Measurements from ENCODE around the gene LANCL2.

LANCL2 gene

DNA sequence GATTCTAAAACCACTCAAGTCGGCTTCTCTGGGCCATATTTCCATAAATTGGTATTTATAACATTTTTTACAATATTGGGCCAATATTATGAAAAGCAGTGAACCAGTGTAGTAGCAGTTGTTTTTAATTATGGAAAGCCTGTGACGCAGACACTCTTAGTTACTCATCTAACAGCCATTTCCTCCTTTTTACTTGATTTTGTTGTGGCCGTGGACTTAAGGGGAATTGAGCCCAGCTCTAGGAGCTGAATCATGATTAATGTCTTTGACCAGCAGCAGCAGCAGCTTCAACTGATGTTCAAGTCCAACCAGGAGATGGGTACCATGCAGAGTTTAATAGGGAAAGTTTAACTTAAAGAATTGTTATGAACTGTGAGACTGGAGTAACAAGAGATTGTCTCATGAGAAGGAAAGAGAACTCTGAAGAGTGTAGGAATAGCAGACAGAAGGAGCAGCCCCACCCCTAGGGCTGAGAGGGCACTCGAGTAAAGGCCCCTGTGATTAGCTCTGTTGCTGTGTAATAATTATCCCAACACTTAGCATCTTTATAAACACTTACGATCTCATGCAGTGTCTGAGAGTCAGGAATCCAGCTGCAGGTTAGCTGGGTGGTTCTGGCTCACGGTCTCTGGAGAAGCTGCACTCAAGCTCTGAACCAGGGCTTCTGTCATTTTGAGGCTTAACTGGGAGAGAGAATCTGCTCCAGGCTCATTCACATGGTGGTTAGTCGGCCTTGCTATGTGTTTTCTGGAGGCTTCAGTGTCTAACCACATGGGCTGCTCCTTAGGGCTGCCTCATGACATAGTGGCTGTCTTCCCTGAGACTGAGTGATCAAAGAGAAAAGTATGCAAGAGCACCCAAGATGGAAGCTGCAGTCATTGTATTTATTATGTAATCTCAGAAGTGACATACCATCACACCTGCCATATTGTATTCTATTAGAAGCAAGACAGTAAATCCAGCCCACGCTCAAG, 4.6 kb downstream of the LANCL2 start:
- Histone ChIP-seq H2BK120ac (ENCODE audit: low read depth, low read length) (no peak overlapping the region), H4K8ac (ENCODE audit: low read depth, low read length) (no peak overlapping the region), H2BK5ac (ENCODE audit: low read length) (no peak overlapping the region), H2BK15ac (ENCODE audit: low read length) (no peak overlapping the region), H3K79me1 (ENCODE audit: low read depth, low read length) (peaks cover 5% of the 10 kb centered on the region), H3K18ac (ENCODE audit: low read length) (no peak overlapping the region), H3K14ac (ENCODE audit: low read length) (no peak overlapping the region), H3K36me3 (replicated peaks in 1 of 2; ENCODE audit: control insufficient read depth in 2 of 2, insufficient read depth in 2 of 2, low read length in 2 of 2) (peaks cover 0 to 9% of the 10 kb centered on the region in 2 donors), H3K27ac (replicated peaks; ENCODE audit: low read length) (no peak overlapping the region), H3K4me2 (ENCODE audit: insufficient read depth, low read length, poor library complexity, severe bottlenecking) (no peak overlapping the region), H3K4me3 (ENCODE audit: low read length in 2 of 2) (no peak overlapping the region), H4K91ac (ENCODE audit: low read depth, low read length, poor library complexity) (no peak overlapping the region), H2BK12ac (ENCODE audit: low read length) (no peak overlapping the region), H2AFZ (ENCODE audit: low read length) (no peak overlapping the region), H3K27me3 (ENCODE audit: control insufficient read depth in 3 of 3, insufficient read depth in 3 of 3, low read depth in 1 of 3, low read length in 3 of 3) (no peaks in the 10 kb centered on the region), H2AK5ac (ENCODE audit: low read depth, low read length) (no peak overlapping the region), H3K9ac (ENCODE audit: low read depth, low read length, poor library complexity) (no peak overlapping the region), H3K4ac (ENCODE audit: low read length) (no peak overlapping the region), H3K9me3 (replicated peaks in 1 of 2; ENCODE audit: control insufficient read depth in 2 of 2, insufficient read depth in 1 of 2, low read depth in 1 of 2, low read length in 2 of 2) (no peaks in the 10 kb centered on the region), H3K23ac (ENCODE audit: low read depth, low read length, poor library complexity) (no peak overlapping the region), H3K4me1 (ENCODE audit: control insufficient read depth in 2 of 2, insufficient read depth in 1 of 2, low read depth in 1 of 2, low read length in 2 of 2) (peaks cover 3 to 5% of the 10 kb centered on the region in 2 donors)
- DNase-seq (ENCODE audit: low spot score): no peak
- no CpG with 5 or more reads among the region's 8 CpGs for WGBS, 2 donors (ENCODE audit: extremely low coverage in 2 of 2, insufficient read length in 2 of 2, insufficient replicate concordance in 1 of 2)

- Histone ChIP-seq H3K14ac (ENCODE audit: low read length) (no peak overlapping the region), H3K23ac (ENCODE audit: low read depth, low read length, poor library complexity) (no peak overlapping the region), H3K18ac (ENCODE audit: low read length) (no peak overlapping the region), H3K4me2 (ENCODE audit: insufficient read depth, low read length, poor library complexity, severe bottlenecking) (no peak overlapping the region), H2AK5ac (ENCODE audit: low read depth, low read length) (no peak overlapping the region), H3K79me1 (ENCODE audit: low read depth, low read length) (no peaks in the 10 kb centered on the region), H4K91ac (ENCODE audit: low read depth, low read length, poor library complexity) (no peak overlapping the region), H2BK15ac (ENCODE audit: low read length) (no peak overlapping the region), H3K36me3 (replicated peaks in 1 of 2; ENCODE audit: control insufficient read depth in 2 of 2, insufficient read depth in 2 of 2, low read length in 2 of 2) (no peaks in the 10 kb centered on the region), H4K8ac (ENCODE audit: low read depth, low read length) (no peak overlapping the region), H3K27ac (replicated peaks; ENCODE audit: low read length) (no peak overlapping the region), H3K4me1 (ENCODE audit: control insufficient read depth in 2 of 2, insufficient read depth in 1 of 2, low read depth in 1 of 2, low read length in 2 of 2) (no peaks in the 10 kb centered on the region), H3K4ac (ENCODE audit: low read length) (no peak overlapping the region), H3K27me3 (ENCODE audit: control insufficient read depth in 3 of 3, insufficient read depth in 3 of 3, low read depth in 1 of 3, low read length in 3 of 3) (no peaks in the 10 kb centered on the region), H3K9ac (ENCODE audit: low read depth, low read length, poor library complexity) (no peak overlapping the region), H3K4me3 (ENCODE audit: low read length in 2 of 2) (no peak overlapping the region), H2BK12ac (ENCODE audit: low read length) (no peak overlapping the region), H3K9me3 (replicated peaks in 1 of 2; ENCODE audit: control insufficient read depth in 2 of 2, insufficient read depth in 1 of 2, low read depth in 1 of 2, low read length in 2 of 2) (no peaks in the 10 kb centered on the region), H2BK120ac (ENCODE audit: low read depth, low read length) (no peak overlapping the region), H2BK5ac (ENCODE audit: low read length) (no peak overlapping the region), H2AFZ (ENCODE audit: low read length) (no peak overlapping the region)
- no CpG with 5 or more reads among the region's 2 CpGs for WGBS, 2 donors (ENCODE audit: extremely low coverage in 2 of 2, insufficient read length in 2 of 2, insufficient replicate concordance in 1 of 2)
- DNase-seq (ENCODE audit: low spot score): no peak
Measured at GRCh38 chr7:55374213-55374612, 9.1 kb downstream of the LANCL2 start.

- Histone ChIP-seq H3K18ac (ENCODE audit: low read length) (no peak overlapping the region), H2BK15ac (ENCODE audit: low read length) (no peak overlapping the region), H4K91ac (ENCODE audit: low read depth, low read length, poor library complexity) (no peak overlapping the region), H3K9ac (ENCODE audit: low read depth, low read length, poor library complexity) (no peak overlapping the region), H3K9me3 (replicated peaks in 1 of 2; ENCODE audit: control insufficient read depth in 2 of 2, insufficient read depth in 1 of 2, low read depth in 1 of 2, low read length in 2 of 2) (no peaks in the 10 kb centered on the region), H3K4ac (ENCODE audit: low read length) (no peak overlapping the region), H3K79me1 (ENCODE audit: low read depth, low read length) (no peaks in the 10 kb centered on the region), H2AK5ac (ENCODE audit: low read depth, low read length) (no peak overlapping the region), H2BK12ac (ENCODE audit: low read length) (no peak overlapping the region), H3K27ac (replicated peaks; ENCODE audit: low read length) (no peak overlapping the region), H3K4me3 (ENCODE audit: low read length in 2 of 2) (no peak overlapping the region), H3K36me3 (replicated peaks in 1 of 2; ENCODE audit: control insufficient read depth in 2 of 2, insufficient read depth in 2 of 2, low read length in 2 of 2) (no peaks in the 10 kb centered on the region), H3K14ac (ENCODE audit: low read length) (no peak overlapping the region), H4K8ac (ENCODE audit: low read depth, low read length) (no peak overlapping the region), H2AFZ (ENCODE audit: low read length) (no peak overlapping the region), H2BK120ac (ENCODE audit: low read depth, low read length) (no peak overlapping the region), H3K4me1 (ENCODE audit: control insufficient read depth in 2 of 2, insufficient read depth in 1 of 2, low read depth in 1 of 2, low read length in 2 of 2) (no peaks in the 10 kb centered on the region), H3K4me2 (ENCODE audit: insufficient read depth, low read length, poor library complexity, severe bottlenecking) (no peak overlapping the region), H3K27me3 (ENCODE audit: control insufficient read depth in 3 of 3, insufficient read depth in 3 of 3, low read depth in 1 of 3, low read length in 3 of 3) (no peaks in the 10 kb centered on the region), H3K23ac (ENCODE audit: low read depth, low read length, poor library complexity) (no peak overlapping the region), H2BK5ac (ENCODE audit: low read length) (no peak overlapping the region)
- no CpG with 5 or more reads among the region's 4 CpGs for WGBS, 2 donors (ENCODE audit: extremely low coverage in 2 of 2, insufficient read length in 2 of 2, insufficient replicate concordance in 1 of 2)
- DNase-seq (ENCODE audit: low spot score): no peak
Measured at GRCh38 chr7:55375237-55375636, 10.1 kb downstream of the LANCL2 start.

DNA sequence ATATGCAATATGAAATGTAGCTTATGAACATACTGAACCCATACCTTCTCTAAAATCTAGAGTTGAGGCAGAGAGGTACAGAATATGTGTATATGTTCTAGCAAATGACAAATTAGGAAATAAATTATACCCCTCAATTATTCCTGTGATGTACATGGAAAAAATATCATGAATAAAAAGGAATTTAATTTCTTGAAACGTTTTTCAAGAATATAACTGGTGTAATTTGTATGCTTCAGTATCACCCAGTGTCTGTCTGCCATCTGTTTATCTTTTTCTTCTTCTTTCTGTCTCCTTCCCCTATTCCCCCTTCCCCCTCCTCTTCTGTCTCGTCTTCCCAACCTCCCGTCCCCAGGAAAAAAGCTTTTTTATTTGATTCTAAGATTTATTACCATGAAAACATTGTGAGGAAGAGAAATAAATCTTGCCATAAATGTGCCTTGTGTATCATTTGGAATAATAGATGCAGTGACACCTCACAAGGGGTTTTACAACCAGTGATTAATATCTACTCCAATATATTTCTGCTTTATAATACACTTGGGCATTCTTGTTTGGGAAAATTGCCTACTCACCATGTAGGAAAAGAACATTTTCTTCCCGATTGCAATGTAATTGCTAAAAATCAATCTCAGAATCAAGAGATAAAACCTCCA, 12.2 kb downstream of the LANCL2 start:
- H2AK5ac ChIP-seq (ENCODE audit: low read depth, low read length): no peak overlapping the region
- no peak overlapping the region for H3K14ac ChIP-seq (ENCODE audit: low read length)
- H3K18ac ChIP-seq (ENCODE audit: low read length): no peak overlapping the region
- WGBS, 2 donors (ENCODE audit: extremely low coverage in 2 of 2, insufficient read length in 2 of 2, insufficient replicate concordance in 1 of 2): no CpG with 5 or more reads among the region's 4 CpGs
- H2BK5ac ChIP-seq (ENCODE audit: low read length): no peak overlapping the region
- no peaks in the 10 kb centered on the region for H3K79me1 ChIP-seq (ENCODE audit: low read depth, low read length)
- no peak overlapping the region for H3K4me3 ChIP-seq (ENCODE audit: low read length in 2 of 2)
- no peak overlapping the region for H2BK15ac ChIP-seq (ENCODE audit: low read length)
- H2BK12ac ChIP-seq (ENCODE audit: low read length): no peak overlapping the region
- no peaks in the 10 kb centered on the region for H3K4me1 ChIP-seq (ENCODE audit: control insufficient read depth in 2 of 2, insufficient read depth in 1 of 2, low read depth in 1 of 2, low read length in 2 of 2)
- H4K8ac ChIP-seq (ENCODE audit: low read depth, low read length): no peak overlapping the region
- DNase-seq (ENCODE audit: low spot score): no peak
- H2AFZ ChIP-seq (ENCODE audit: low read length): no peak overlapping the region
- H3K36me3 ChIP-seq (replicated peaks in 1 of 2; ENCODE audit: control insufficient read depth in 2 of 2, insufficient read depth in 2 of 2, low read length in 2 of 2): no peaks in the 10 kb centered on the region
- no peak overlapping the region for H3K9ac ChIP-seq (ENCODE audit: low read depth, low read length, poor library complexity)
- H3K23ac ChIP-seq (ENCODE audit: low read depth, low read length, poor library complexity): no peak overlapping the region
- H2BK120ac ChIP-seq (ENCODE audit: low read depth, low read length): no peak overlapping the region
- H3K27me3 ChIP-seq (ENCODE audit: control insufficient read depth in 3 of 3, insufficient read depth in 3 of 3, low read depth in 1 of 3, low read length in 3 of 3): no peaks in the 10 kb centered on the region
- H3K4me2 ChIP-seq (ENCODE audit: insufficient read depth, low read length, poor library complexity, severe bottlenecking): no peak overlapping the region
- H3K4ac ChIP-seq (ENCODE audit: low read length): no peak overlapping the region
- no peaks in the 10 kb centered on the region for H3K9me3 ChIP-seq (replicated peaks in 1 of 2; ENCODE audit: control insufficient read depth in 2 of 2, insufficient read depth in 1 of 2, low read depth in 1 of 2, low read length in 2 of 2)
- no peak overlapping the region for H3K27ac ChIP-seq (replicated peaks; ENCODE audit: low read length)
- no peak overlapping the region for H4K91ac ChIP-seq (ENCODE audit: low read depth, low read length, poor library complexity)

Measured in neuronal stem cell (in vitro differentiated cells).